HuH-7 (cell line): ENCODE measurements around the gene GPSM3.
"Not testable (repeated sequence)": the region's sequence is repeated elsewhere in the genome, so short reads cannot be mapped to it uniquely, and the experiment has no call there.

Experiments
- DNase-seq: peaks from one replicate; pipeline ENCODE4 v3.0.0; 2011; ENCODE audit warnings: low spot score

The GPSM3 gene

GRCh38 chr6:32202186-32202585 is 9.7 kb upstream of the GPSM3 start:
- DNase-seq, result no peak

- no peak for DNase-seq
These were observed 8.4 kb upstream of the GPSM3 start for GRCh38 chr6:32200711-32201475.

DNA sequence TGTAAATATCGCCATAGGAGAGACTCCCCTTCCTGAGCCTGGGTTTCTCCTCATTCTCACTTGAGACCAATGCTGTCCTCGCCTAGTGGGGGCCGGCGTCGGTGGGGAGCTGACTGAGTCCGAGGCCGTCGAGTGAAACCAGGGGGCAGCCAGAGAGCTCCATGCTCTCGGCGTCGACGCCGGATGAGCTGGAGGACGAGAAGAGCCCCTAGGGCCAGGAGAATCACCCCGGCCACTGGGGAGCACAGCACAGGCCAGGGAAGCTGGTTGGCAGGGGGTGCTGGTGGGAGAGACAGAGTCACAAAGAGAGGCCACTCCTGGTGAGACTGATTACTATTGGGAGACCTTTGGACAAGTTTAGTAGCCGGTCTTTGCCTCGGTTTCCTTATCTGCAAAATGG is 6.4 kb upstream of the GPSM3 start:
- DNase-seq, result no peak

DNA sequence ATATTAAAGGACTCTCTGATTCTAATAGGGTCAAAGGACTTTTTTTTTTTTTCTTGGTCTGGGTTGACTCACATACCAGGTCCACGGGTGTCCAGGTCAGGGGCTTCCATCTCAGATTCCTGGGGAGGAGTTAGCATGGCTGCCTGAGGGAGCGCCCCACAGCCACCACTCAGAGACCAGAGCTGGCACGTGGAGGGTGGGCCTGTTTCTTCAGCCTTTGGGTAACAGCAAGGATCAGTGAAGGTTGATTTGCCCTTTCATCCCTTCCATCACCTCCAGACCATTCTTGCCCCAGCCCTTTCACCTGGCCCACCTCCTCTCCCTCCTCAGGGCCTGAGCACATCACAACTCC is 5.9 kb upstream of the GPSM3 start:
- DNase-seq, result no peak

DNA sequence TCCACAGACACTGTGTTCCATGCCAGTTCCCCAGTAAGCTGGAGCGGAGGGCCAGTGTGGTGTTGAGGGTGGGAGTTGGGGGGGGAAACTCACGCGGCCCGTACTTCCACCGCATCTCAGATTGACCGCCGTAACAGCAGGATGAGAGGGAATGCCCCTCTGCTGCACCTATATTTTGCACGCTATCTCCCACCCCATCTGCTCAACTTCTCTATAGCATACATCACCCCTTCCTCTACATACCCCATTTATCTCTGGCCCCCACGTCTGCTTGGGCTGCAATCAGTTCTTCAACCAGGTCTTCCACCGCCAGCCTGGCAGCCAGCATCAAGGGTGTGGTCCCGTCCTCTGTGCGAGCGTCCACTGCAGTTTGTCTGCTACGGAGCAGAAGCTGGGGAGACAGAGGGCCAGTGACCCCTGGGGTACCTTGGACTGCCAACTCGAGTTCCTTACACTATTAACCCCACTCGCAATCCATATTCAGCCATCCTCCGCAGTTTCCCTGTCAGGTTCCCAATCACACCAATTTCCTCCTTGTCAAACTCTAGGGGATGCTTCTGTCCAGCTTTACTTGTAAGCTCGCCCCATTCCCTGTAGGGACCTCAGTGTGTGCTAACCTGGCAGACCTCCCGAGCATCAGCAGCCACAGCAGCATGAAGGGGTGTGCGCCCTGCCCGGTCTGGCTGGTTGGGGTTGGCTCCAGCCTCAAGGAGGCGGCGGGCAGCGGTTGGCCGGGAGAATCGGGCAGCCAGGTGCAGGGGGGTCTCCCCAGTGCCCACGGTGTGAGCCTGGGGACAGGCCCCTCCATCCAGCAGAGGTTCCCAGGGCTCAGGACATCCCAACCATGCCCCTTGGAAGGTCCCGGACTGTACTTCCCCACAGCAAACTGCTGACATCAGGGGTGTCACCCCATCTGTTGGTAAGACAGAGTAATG is 4.5 kb upstream of the GPSM3 start:
- no peak for DNase-seq

- DNase-seq, result peak; percentile 83
These were observed 3.6 kb upstream of the GPSM3 start for GRCh38 chr6:32195902-32196681.

- DNase-seq, result peak; percentile 91
These were observed 3.1 kb upstream of the GPSM3 start for GRCh38 chr6:32195652-32195901.

GRCh38 chr6:32194825-32195651 is 2.6 kb upstream of the GPSM3 start:
- peak; percentile 44 for DNase-seq

GRCh38 chr6:32194388-32194787 is 1.9 kb upstream of the GPSM3 start:
- DNase-seq, result no peak

- not testable (repeated sequence) for DNase-seq
These were observed 653 bp upstream of the GPSM3 start for GRCh38 chr6:32193096-32193495.

DNA sequence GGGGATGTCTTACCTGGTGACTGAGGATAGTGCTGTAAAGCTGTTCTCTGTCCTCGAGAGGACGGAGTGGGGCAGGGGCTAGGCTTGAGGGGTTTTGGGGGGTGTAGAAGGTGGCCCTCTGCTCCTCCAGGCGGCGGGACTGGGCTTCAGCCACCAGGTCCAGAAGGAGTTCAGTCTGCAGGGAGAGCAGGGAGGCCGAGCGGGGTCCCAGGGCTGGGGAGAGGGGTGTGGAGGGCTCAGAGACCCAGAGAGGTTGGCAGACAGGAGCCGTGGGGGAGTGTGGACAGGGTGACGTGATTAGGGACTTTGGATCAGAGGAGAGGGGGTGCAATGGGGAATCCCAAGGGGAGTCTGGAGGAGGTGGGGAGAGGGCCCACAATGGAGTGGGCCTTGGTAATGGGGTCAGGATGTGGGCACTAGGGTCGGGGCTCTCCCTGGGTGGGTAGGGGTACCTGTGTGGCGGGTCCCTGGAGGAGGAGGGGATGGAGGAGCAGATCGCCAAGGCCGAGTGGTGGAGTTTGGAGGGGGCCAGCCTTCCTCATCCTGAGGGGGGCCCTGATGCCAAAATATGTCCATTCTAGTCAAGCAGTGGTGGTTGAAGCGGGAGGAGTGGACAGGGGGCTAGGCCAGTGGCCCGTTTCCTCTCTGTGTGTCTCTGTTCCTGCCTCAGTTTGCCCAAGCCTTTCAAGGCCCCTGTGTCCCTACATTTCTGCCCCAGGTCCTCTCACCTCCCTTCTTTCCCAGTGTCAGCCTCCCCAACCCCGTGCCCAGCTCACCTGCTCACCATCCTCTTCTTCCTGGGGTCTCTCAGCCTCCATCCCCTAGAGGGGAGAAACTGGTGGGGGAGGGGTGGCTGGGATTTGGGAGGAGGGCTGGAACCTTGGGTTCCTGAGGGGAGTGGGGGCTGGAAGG is 491 bp downstream of the GPSM3 start:
- no peak for DNase-seq

GRCh38 chr6:32190911-32191677 is 1.3 kb downstream of the GPSM3 start:
- DNase-seq, result no peak

DNA sequence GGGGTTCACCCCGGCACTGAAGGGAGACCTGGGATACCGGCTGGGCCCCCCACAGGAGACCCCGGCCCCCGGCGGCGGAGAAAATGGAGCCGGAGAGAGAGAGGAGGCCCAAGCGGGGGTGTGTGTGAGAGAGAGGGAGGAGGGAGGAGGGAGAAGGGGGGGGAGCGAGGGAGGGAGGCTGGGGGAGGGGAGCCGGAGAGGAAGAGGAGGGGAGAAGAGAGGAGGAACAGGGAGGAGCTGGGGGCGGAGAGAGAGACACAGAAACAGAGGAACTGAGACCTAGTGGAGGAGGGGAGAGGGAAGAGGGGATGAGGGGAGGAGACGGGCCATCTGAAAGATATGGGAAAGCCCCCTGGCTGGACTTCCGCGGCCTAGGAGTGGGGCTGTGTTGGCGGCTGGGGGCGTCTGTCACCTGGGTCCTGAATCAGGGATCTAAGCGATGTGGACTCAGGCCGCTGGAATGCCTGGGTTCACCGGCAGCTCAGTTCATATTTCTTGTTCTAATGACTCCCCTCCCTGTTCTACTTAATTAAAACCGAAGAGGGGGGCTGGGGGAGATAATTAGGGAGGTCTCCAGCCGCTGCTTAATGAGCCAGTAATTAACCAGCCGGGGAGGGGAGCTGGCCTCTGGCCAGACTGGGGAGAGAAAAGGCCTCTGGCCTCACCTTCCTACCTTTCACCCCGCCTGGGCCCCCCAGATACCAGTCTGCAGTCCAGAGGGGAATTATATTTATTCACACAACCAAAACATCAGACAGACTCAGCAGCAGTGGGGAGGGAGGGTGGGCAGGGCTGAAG is 2.2 kb downstream of the GPSM3 start, which contains the start of gene PBX2:
PBX2 (minus strand) TSS at position 149 of the 798 bp plus-strand sequence. CDS start 287 bp downstream, outside the sequence.
- DNase-seq, result peak; percentile 66

DNA sequence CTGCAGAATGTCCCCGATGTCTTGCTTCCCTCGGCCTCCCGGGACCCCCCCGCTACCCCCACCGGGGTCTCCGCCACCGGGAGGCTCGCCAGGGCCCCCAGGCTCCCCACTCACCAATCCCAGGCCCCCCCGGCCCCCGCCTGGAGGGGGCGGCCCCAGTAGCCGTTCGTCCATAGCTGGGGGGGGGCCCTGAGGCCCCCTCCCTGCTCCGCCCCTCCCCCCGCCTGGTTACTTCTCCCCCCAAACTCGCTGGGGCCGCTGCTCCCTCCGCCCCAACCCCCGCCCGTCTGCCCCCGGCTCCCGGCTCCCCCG is 2.7 kb downstream of the GPSM3 start:
- no peak for DNase-seq

- DNase-seq, result no peak
These were observed 3.2 kb downstream of the GPSM3 start for GRCh38 chr6:32189069-32189741.

DNA sequence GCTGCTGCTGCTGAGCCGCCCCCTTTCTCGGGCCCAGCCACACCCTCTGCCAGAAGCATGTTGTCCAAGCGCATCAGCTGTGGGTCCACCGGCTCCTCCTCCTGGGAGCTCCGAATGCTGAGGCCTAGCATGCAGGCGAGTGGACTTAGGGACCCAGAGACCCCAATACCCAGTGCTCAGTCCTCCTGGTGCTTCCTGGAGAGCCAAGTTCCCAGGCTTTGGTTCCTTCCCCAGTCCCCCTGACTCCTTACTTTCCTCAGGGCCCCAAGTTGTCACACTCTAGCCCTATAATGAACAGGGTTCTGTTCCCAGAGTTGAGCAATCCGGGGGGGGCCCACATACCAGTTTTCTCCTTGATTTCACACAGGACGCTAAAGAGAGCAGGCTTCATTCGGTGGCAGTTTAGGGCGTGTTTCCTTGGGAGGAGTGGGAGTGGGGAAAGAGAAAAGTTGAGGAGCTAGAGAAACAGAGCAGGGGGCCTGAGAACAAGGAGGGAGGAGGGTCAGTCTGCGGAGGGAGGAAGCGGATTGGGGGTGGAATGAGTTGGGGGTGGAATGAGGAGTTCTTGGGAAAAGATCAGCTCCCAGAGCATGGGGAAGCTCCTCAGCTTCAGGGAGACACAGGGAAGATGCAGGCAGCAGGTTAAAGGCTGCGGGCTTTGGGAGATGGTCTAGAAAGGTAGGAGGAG is 3.9 kb downstream of the GPSM3 start:
- DNase-seq, result no peak

DNA sequence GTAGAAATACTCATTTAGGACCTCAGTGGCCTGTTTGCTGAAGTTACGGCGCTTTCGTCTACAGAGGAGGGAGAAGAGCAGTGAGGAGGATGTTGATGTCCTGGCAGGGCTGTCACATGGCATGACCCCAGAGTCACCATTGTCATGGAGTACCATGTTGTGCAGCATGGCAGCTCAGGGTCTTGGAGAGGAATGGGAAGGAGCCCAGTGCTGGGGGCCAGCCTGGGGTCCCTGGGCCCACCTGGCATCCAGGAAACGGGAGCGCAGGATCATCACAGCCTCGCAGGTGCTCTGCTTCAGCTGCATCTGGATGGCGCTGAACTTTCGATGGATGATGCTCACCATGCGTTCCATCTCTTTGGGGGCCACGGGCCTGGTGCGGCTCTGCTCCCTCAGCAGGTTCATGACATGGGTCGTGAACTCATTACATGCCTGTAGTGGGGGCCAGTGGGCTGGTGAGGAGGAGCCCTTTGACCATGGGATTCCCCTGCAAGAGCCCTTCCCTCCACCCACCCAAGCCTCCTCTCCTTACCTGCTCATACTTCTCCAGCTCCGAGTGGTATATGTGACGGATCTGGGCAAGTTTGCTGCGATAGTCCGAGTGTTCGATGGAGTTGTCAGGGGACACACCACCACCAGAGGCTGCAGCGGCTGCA is 4.6 kb downstream of the GPSM3 start:
- not testable (repeated sequence) for DNase-seq
